Peyer's patch (tissue), 4 donors: ENCODE data around the gene ARHGAP26.

Experiments
- POLR2A ChIP-seq, 2 donors: fragments of 450-650 bp; IDR thresholded peaks; one replicate each; pipeline ENCODE4 v1.5.1; 2017; ENCODE audit warnings: antibody characterized with exemption in 2 of 2, mild to moderate bottlenecking in 2 of 2, moderate library complexity in 2 of 2
- TF ChIP-seq, protein P1 (sequence below), 6 experiments: fragments of 450-650 bp in 4 of 6; fragments of 200-600 bp in 2 of 6; sonication (generic) in 1 of 6; IDR thresholded peaks; one replicate each; pipeline ENCODE4 v1.5.1; 2017 to 2019; ENCODE audit warnings: antibody characterized with exemption in 6 of 6, mild to moderate bottlenecking in 3 of 6, moderate library complexity in 1 of 6

DNA sequence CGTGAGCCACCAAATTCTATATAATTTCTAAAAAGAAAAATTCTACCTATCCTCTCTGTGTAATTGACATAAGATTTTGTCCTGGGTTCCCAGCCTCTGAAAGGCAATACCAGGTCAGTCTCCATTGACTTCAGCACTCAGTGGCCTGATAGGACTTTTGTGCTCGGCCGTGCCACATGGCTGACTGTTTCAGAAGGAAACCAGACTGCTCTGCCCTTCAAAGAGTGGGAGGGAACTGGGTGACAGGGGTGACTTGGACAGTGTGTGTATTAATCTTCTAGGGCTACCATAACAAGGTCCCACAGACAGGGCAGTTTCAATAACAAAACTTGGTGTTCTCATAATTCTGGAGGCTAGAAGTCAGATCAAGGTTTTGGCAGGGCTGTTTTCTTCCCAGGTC lies 43.0 kb downstream of the ARHGAP26 start:
- TF ChIP-seq, protein P1, sequence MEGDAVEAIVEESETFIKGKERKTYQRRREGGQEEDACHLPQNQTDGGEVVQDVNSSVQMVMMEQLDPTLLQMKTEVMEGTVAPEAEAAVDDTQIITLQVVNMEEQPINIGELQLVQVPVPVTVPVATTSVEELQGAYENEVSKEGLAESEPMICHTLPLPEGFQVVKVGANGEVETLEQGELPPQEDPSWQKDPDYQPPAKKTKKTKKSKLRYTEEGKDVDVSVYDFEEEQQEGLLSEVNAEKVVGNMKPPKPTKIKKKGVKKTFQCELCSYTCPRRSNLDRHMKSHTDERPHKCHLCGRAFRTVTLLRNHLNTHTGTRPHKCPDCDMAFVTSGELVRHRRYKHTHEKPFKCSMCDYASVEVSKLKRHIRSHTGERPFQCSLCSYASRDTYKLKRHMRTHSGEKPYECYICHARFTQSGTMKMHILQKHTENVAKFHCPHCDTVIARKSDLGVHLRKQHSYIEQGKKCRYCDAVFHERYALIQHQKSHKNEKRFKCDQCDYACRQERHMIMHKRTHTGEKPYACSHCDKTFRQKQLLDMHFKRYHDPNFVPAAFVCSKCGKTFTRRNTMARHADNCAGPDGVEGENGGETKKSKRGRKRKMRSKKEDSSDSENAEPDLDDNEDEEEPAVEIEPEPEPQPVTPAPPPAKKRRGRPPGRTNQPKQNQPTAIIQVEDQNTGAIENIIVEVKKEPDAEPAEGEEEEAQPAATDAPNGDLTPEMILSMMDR (IDR thresholded peaks at IDR 0.05): no peak
- TF ChIP-seq POLR2A (IDR thresholded peaks at IDR 0.05): no peak
